LNCAP (cell line): Measurements from ENCODE around the gene RSU1.

Experiments used
- CTCF ChIP-seq: fragments of 450-650 bp; IDR thresholded peaks from 2 replicates; pipeline ENCODE4 v1.5.1; 2017; ENCODE audit warnings: mild to moderate bottlenecking

The RSU1 gene

GRCh38 chr10:16794005-16794404, 23.2 kb downstream of the RSU1 start:
- no peak for TF ChIP-seq CTCF

GRCh38 chr10:16792675-16793074, 24.5 kb downstream of the RSU1 start:
- no peak for TF ChIP-seq CTCF

- TF ChIP-seq CTCF: no peak
Measured at GRCh38 chr10:16789765-16790164, 27.5 kb downstream of the RSU1 start.

GRCh38 chr10:16789261-16789660, 28.0 kb downstream of the RSU1 start:
- no peak for TF ChIP-seq CTCF

GRCh38 chr10:16788778-16789177, 28.4 kb downstream of the RSU1 start:
- no peak for TF ChIP-seq CTCF

- TF ChIP-seq CTCF: no peak
Measured at GRCh38 chr10:16788125-16788524, 29.1 kb downstream of the RSU1 start.

- no peak for TF ChIP-seq CTCF
Measured at GRCh38 chr10:16787361-16787791, 29.8 kb downstream of the RSU1 start.

- TF ChIP-seq CTCF: no peak
Measured at GRCh38 chr10:16780338-16780880, 36.8 kb downstream of the RSU1 start.
